WI38 (cell line): Measurements from ENCODE around the gene CD59.

Experiments used
- H3K4me3 ChIP-seq: 2 replicates; pipeline ENCODE4 v1.5.1; 2011; ENCODE audit warnings: low read depth, mild to moderate bottlenecking, control low read depth, low read length
- TF ChIP-seq, protein P1 (sequence below): IDR thresholded peaks from 2 replicates; pipeline ENCODE4 v1.5.1; 2012; ENCODE audit warnings: low read depth, mild to moderate bottlenecking, control low read depth, low read length

Gene CD59

DNA sequence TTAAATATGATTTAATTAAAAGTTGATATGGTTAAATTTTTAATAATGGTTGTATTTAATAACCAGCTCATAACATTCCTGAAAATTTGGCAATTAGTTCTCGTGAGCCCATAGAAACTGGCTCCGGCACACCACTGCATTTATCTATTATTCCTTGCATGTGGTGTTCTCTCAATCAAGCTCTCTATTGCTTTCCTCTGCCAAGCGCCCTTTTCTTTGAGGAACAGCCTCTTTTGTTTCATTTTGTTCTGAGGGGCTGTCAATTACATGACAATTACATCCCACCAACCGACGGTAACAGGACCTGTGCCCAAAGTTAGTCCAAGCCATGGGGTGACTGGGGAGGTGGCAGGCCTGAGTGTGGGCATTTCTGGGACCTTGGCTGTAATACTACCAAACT lies 43.7 kb downstream of the CD59 start:
- no peak overlapping the region for H3K4me3 ChIP-seq
- TF ChIP-seq, protein P1, sequence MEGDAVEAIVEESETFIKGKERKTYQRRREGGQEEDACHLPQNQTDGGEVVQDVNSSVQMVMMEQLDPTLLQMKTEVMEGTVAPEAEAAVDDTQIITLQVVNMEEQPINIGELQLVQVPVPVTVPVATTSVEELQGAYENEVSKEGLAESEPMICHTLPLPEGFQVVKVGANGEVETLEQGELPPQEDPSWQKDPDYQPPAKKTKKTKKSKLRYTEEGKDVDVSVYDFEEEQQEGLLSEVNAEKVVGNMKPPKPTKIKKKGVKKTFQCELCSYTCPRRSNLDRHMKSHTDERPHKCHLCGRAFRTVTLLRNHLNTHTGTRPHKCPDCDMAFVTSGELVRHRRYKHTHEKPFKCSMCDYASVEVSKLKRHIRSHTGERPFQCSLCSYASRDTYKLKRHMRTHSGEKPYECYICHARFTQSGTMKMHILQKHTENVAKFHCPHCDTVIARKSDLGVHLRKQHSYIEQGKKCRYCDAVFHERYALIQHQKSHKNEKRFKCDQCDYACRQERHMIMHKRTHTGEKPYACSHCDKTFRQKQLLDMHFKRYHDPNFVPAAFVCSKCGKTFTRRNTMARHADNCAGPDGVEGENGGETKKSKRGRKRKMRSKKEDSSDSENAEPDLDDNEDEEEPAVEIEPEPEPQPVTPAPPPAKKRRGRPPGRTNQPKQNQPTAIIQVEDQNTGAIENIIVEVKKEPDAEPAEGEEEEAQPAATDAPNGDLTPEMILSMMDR: no peak

DNA sequence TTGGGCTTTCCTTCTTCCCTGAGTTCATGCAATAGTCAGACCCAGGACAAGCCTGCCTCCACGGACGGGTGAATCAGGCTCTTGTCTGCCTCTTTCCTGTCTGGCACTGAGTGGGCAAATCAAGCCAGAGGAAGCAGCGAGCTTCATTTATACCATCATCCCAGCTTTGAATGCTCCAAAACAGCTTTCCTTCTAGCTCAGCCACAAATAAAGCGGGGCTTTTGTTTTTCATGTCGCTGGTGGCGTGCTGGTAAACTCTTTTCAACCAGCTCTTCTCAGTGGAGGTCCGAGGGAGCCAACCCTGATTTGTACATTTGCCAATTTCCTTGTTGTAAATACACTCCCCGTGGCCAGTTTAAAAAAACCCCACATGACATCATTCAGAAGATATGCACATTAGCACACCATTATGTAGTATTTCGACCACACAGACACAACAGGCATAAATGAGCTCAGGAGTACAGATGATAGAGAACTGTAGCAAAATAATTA lies 44.2 kb downstream of the CD59 start:
- TF ChIP-seq, protein P1: no peak

DNA sequence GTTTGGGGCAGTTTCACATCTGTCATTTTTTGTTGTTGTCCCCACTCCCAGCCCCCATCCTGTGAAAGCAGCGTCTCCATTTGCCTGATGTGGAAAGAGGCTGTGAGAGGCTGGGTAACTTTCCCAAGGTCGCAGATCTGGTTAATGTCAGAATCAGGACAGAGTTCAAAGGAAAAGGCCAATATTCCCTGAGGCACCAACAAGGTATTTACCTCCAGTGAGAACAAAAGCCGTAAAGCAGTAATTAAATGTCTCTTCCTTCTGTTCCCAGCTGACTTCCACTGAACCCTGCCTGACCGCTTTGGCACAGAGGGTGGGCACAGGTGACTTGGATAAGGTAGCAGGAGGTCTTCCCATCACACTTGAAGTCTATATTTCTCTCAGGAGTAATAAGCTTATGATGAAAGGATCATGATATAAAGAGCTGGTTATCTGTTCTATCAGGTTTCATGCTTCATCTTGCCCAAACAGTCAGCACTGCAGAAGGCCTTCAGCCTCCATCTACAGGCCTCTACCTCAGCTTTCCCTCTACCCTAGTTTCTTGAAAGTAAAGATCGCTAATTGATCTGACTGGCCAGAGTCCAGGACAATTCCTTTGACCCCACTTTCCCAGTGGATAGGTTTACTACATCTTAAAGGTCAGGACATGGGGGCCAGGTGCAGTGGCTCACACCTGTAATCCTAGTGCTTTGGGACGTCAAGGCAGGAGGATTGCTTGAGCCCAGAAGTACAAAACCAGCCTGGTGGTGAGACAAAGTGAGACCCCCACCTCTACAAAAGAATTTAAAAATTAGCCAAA lies 45.0 kb downstream of the CD59 start:
- TF ChIP-seq, protein P1: no peak
- H3K4me3 ChIP-seq: peak overlapping the region; percentile 44

More for the DNA sequence above, 44.2 kb downstream of the CD59 start:
- peak overlapping the region; percentile 44 for H3K4me3 ChIP-seq

DNA sequence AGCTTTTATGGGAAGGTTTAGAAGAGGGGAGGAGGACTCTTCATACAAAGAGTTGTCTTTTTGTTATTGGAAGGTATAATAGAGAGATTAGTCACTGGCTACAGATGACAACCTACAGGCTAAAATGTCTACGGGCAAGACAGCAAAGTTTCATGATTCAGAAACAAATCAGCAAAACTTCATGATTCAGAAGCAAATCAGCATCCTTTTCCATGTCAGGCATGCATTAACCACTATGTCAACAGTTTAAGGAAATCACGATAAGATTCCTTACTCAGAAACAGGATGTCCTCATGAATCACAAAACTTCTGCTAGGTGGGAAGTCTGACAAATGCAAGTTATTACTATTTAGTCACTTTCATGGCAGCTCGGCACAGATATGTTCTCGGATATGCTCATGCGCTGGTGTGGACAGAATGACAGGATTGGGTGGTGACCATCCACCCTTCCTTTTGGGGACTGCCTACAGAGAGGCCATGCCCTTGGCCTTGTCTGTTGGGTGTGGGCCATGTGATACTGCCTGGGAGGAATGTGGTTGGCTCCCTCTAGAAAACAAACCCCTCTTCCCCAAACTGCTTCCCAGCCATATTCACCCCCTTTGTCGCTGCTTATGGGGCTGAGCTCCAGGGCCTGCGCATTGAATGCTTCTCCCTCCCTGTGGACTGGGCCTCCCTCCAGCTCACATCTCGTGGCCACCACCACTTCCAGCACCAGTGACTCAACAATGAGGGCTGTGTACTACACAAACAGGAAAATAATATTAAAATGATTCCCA lies 45.7 kb downstream of the CD59 start:
- TF ChIP-seq, protein P1: no peak
- peak overlapping the region; percentile 8; the same call in 1 of the 2 replicates for H3K4me3 ChIP-seq

DNA sequence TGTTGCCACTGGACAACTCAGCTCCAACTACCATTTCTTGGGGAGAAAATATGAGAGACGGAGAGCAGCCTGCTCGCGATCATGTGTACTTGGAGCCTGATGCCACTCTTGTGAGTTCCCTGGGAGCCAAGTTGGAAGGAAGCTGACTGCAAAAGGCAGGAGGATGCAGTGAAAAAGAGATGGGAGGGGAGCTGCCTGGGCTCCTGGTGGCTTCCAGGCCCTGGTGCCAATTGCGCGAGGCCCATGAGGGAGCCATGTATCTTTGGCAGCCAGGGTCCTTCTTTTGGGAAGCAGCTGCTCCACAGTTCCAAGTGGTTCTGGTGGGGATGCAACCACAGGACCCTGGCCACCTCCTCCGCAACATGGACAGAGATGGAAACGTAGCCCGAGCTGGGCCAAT lies 46.7 kb downstream of the CD59 start:
- no peak overlapping the region for H3K4me3 ChIP-seq
- TF ChIP-seq, protein P1: no peak

DNA sequence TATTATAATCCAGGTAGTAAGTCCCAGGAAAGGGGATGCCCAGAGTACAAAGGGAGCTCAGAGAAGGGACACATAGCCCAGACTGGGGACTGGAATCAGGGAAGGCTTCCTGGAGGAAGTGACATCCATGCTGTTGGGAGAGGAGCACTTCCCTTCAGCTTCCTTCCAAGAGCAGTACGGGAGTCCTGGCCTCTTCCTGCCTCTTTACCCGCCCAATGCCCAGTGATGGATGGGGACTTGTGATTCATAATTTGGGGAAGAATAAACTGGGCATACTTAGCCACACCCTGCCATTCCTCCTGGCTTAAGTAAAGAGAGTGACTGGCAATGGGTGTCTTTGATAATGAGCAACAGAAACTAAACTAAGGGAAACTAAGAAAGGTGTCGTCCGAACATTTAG lies 47.1 kb downstream of the CD59 start:
- TF ChIP-seq, protein P1: no peak
- no peak overlapping the region for H3K4me3 ChIP-seq
